ENCODE data around the gene ZNF684.

DNA sequence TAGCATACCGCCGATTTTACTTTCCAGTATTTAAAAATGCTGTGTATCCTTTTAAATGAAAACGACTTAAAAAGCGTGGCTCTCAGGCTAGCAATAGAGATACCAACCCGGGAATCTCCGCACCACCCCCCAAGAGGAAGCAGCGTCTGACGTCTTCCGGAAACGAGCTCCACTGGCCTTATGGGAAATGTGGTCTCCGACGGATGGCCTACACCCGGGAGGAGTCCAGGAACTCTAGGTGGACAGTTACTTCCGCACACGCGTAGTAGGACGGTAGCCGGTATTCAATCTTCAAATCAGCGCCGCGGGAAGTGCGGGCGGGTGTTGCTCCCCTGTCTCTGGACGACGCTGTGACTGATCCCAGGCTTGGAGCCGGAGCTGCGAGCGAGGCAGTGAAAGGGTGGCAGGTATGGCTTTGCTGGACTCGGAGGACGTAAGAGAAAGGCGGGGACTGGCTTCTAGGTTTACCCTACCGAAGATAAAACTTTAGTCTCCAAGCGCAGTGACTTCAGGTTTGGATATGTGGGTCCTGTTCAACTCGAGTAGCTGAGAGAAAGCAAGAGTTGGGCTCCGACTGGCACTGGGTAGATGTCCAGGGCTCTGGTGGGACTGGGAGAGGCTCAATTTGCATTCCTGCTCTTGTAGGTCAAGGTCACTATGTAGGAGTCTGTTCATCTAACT is at the start of gene ZNF684:
- TF ChIP-seq, protein P1, sequence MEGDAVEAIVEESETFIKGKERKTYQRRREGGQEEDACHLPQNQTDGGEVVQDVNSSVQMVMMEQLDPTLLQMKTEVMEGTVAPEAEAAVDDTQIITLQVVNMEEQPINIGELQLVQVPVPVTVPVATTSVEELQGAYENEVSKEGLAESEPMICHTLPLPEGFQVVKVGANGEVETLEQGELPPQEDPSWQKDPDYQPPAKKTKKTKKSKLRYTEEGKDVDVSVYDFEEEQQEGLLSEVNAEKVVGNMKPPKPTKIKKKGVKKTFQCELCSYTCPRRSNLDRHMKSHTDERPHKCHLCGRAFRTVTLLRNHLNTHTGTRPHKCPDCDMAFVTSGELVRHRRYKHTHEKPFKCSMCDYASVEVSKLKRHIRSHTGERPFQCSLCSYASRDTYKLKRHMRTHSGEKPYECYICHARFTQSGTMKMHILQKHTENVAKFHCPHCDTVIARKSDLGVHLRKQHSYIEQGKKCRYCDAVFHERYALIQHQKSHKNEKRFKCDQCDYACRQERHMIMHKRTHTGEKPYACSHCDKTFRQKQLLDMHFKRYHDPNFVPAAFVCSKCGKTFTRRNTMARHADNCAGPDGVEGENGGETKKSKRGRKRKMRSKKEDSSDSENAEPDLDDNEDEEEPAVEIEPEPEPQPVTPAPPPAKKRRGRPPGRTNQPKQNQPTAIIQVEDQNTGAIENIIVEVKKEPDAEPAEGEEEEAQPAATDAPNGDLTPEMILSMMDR (IDR thresholded peaks at IDR 0.05 in 4 of 5, conservative IDR thresholded peaks at IDR 0.05 in 1 of 5), result no peak
- TF ChIP-seq POLR2A (IDR thresholded peaks at IDR 0.05), result peak in 1 of 2 donors; percentile 21

All from gastrocnemius medialis (tissue), 4 donors.